OCI-M2 (cell line): Measurements from ENCODE around the gene USF3.

Source experiments
- DNase-seq: peaks from one replicate; lab custom pipeline; 2025; ENCODE audit not compliant: unreplicated experiment; lab: John Stamatoyannopoulos, UW

The USF3 gene

DNA sequence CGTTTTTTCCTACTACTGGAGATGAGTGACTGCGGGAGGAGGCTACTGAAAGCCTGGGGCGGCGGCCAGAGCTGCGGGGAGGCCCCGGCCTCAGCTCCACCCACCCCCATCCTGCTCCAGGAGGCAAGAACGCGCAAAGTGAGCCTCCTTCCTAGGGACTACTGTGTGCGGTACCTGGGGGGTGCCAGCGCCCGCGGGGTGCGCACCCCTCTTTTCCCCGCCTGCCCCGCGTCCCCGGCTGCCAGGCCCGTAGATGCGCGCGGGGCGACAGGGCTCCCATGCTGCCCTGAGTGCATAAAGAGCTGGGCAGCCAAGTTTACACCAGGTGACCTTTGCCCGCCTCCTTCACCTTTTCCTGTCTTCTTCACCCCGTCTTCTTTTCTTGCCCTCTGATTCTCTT, 2.5 kb upstream of the USF3 start:
- DNase-seq: no peak

DNA sequence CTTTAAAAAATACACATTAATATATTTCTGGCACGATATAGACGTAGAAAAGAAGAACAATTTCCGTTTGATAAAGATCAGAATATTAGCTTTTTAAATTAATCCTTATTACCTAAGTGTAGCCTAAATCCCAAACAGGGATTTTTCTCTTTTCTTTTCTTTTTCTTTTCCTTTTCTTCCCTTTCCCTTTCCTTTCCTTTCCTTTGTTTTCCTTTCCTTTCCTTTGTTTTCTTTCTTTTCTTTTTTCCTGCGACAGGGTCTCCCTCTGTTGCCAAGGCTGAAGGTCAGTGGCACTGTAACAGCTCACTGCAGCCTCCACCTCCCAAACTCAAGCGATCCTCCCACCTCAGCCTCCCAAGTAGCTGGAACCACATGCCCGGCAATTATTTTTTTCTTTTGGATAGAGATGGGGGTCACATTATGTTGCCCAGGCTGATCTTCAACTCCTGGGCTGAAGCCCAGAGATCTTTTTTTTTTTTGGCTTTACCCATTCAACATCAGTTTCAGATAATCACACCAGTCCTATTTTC, 1.8 kb upstream of the USF3 start:
- no peak for DNase-seq

DNA sequence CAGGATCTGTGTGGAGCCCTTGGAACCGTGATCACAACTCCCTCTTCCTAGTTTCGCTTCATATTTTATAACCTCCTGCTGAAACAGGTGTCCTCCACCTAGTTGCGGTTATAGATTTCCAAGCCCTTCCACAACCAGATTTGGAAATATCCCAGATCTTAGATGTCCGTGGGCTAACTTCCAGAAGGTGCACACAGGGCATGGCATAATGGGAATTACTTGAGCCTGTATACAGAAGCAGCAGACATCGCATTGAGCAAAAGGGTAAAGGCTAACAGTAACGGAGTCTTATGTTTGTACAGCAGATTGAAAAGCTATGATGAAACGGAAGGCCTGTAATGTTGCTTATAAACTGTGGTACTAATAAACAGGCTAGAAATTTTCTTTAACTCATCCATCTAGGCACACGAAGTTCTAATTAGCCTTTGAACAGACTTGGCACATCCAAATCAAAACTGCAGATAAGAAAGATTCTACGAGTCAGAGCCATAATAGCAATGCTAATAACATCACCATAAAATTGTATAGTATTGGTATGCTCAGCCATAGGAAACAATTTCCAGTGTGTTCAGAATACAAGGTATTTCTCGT, 1.2 kb upstream of the USF3 start:
- no peak for DNase-seq

DNA sequence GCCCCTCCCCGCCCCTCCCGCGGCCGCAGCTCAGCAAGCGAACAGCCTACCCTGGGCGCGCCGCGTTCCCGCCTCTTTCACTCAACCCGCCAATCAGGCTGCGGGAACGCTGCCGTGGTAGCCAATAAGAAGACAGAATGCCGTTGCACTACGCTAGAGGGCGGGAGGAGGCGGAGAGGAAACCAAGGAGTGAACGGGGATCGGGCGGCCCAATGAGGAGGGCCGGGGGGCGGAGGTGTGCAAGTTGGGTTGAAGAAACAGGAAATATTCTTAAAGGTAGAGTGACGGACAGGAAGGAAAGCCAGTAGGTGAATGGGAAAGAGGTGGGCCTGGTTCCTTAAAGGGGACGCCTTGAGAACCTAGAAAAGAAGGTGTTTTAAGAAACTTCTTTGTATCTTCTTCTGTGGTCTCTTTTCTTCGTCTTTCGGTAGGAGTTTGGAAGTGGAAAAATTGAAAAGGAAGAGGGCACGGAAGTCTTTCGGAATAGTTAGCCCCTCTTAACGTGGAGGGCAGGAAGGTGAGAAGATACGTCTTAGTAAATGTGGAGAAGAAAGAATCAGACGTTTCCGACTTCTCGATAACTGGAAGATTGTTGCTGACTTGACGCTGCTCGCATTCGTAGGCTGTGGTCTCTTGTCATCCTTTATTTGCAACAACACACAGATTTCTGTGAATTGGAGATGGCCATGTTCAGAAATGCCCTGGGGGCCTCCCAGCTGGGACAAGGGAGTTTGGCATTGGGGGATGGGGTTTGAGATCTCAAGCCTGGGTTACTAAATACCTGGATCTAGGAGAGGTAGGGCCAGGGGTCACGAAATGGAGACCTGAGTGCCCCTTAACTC, 437 bp upstream of the USF3 start:
- DNase-seq: peak; percentile 82

DNA sequence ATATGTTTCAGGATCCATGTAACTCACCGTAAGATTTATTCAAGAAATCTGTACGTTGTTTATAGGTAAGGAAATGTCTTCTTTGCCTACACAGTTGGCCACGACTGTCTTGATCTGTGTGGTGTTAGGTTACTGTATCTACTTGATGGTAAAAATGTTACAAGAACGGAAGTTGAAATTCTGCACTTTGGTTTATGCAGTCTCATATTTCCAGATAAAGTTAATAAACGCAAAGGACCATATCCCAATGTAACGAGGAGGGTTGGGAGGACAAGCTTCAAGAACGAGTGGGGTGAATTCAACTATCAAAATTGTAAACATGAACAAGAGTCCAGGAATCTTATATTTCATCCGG, 1.0 kb downstream of the USF3 start:
- DNase-seq: no peak

DNA sequence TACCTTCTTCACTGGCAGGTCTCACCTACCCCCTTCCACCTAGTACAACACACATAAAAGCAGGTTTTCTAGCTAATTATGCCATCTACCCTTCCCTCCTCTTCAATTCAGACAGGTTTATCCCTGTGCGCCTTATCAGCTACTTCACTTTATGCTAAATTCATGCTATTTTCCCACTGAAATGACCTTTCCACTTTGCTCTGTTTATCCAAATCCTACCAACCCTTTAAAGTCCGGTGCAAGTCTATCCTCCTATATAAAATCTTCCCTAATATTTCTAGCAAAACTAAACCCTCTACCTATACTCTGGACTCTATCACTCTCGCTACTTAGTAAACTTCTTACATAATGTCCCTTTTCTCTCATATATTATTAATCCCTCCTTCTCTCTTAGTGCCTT, 6.0 kb downstream of the USF3 start:
- no peak for DNase-seq

DNA sequence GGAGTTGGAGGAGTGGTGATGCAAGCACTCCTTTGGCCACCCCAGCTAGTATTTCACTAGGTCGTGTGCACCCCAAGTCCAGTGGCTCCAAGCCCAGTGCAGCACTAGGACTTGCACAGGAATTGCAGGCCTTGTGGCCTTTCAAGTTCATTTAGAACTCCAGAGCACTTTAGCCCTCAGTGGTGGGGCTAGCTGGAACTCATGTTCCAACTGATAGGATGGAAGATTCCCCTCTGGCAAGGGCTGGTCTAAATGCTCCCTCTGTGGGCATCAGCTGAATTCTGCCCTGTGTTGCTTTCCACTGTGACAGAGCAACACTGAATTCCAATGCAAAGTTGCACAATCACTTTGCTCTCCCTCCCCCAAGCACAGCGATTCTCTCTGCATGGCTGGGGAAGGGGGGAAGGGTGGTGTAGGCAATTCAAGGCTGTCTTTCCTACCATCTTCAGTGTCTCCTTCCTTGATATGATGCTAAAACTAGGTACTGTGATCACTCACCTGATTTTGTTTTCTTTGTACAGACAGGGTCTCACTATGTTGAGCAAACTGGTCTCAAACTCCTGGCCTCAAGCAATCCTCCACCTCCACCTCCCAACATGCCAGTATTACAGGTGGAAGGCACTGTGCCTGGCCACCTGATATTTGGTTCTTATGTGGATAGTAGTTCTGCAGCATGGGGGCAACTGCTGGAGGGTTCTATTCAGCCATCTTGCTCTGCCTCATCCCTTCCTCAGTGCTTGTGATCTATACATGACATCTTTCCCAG, 10.3 kb downstream of the USF3 start:
- no peak for DNase-seq

DNA sequence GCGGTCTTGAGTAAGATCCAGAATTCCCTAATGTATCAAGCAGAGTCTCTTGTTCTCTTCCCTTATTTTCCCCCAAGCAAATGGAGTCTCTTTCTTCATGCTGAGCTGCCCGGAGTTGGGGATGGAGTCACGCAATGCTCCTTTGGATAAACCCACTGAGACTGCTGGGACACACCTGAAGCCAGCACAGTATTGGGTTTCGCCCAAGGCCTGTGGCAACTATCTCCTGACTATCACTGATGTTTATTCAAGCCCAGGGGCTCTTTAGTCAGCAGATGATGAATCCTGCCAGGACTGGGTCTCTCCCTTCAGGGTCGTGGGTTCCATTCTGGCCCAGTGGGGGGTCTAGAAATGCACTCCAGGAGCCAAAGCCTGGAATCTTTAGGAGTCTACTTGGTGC, 11.3 kb downstream of the USF3 start:
- DNase-seq: no peak

DNA sequence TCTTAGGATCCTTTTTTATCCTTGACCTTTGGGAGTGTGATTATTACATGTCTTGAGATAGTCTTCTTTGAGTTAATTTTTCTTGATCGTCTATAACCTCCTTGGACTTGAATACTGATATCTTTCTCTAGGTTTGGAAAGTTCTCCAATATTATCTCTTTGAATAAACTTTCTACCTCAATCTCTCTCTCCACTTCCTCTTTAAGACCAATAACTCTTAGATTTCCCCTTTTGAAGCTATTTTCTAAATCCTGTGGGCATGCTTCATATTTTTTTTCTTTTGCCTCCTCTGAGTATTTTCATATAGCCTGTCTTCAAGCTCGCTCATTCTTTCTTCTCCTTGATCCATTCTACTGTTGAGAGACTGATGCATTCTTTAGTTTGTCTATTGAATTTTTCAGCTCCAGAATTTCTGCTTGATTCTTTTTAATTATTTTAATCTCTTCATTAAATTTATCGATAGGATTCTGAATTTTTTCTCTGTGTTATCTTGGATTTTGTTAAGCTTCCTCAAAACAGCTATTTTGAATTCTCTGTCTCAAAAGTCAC, 12.1 kb downstream of the USF3 start:
- no peak for DNase-seq

DNA sequence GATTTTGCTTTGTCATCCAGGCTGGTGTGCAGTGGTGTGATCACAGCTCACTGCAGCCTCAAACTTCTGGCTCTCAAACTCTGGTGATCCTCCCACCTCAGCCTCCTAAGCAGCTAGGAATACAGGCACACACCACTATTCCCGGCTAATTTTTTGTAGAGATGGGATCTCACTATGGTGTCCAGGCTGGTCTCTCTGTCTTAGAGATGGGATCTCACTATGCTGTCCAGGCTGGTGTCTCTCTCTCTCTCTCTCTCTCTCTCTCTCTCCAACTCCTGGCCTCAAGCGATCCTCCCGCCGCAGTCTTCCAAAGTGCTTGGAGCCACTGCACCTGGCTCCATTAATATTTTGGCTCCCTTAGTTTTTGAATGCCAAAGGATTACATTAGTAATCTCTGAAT, 17.7 kb downstream of the USF3 start:
- DNase-seq: no peak

DNA sequence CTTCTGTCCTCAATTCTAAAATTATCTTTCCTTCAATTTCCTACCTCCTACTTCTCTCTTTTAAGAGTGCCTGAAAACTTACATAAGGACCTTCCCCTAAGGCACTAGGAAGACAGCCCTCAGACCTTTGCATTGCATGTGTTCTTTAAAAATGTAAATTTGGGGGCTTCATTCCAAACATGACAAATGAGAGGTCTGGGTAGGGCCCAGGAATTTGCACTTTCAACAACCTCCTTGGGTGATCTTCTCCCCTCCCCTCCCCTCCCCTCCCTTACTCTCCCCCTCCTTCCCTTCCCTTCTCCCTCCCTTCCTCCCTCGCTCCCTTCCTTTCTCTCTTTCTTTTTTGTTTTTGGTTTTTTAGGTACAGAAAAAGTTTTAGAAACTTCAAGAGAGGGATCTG, 18.7 kb downstream of the USF3 start:
- no peak for DNase-seq

DNA sequence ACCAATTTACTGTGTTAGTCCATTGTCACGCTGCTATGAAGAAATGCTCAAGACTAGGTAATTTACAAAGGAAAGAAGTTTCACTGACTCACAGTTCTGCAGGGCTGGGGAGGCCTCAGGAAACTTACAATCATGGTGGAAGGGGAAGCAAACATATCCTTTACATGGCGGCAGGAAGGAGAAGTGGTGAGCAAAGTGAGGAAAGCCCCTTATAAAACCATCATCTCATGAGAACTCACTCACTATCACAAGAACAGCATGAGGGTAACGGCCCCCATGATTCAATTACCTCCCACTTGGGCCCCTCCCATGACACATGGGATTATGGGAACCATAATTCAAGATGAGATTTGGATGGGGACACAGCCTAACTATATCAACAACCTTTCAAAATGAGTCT, 20.2 kb downstream of the USF3 start:
- DNase-seq: no peak

DNA sequence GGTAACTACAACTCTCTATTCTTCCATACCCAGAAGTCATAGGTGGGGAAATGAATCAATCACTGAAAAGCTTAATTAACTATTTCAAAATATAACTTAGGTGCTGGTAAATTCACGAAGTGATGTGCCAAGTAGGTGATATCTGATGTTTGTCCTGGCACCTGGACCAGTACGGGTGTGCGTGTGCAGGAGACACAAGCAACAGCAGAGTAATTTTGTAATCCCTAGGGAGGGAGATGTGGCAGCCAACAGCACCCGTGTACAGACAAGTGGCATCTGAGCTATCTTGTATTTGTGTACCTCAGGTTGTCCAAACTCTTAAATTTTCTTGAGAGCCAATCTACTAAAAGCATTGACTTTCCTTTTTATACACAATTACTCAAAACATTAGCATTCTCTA, 22.8 kb downstream of the USF3 start:
- DNase-seq: no peak

DNA sequence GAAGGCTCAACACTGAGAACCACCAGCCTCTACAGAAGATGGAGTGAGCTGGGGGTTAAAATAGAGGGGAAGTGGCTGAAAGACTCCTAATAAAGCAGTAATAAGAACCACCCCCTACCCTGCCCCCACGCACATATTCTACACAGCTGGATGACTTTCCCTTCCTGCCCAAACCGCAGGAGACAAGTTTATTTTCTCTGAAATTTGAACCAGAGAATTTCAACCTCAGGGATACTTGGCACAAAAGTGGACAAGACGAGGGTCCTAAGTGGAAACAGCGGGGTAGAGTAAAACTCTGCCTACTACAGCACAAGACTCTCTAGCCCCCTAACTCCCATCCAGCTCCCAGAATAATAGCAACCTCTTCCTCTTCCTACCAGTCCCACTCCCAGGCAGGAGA, 28.4 kb downstream of the USF3 start:
- no peak for DNase-seq

DNA sequence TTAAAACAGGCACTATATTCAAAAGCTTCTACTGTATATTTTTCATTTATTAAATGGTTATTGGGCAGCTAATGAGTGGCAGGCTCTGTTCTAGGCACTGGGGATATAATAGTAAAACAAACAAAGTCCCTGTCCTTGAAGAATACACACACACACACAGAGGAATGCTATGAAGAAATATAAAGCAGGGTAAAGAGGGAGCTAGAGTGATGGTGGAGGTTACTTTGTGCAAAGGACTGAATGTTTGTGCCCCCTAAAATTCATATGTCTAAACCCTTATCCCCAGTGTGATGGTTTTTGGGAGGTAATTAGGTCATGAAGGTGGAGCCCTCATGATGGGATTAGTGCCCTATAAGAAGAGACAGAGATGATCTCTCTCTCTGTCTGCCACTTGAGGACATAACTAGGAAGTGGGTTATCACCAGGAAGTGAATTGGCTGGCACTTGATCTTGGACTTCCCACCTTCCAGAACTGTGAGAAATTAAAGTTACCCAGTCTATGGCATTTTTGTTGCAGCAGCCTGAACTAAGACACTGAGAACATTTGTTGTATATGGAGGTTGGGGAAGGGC, 31.8 kb downstream of the USF3 start:
- DNase-seq: no peak

DNA sequence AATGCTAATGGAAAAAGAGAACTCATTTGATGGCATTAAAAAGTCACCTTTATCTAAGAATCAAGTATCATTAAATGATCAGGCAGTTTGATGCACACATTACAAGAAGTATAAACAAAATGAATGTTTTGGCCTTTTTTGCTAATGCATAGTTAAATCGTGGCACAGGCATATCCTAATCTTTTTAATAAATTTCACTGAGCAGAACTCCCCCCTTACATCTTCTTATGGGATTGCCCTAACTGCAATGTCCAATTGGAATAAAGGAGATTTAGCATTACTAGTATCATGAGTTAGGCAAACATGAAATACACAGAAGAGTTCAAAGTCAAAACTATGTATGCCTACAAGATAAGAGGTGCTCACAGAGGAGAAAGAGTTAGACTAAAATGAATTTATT, 32.7 kb downstream of the USF3 start:
- DNase-seq: no peak

DNA sequence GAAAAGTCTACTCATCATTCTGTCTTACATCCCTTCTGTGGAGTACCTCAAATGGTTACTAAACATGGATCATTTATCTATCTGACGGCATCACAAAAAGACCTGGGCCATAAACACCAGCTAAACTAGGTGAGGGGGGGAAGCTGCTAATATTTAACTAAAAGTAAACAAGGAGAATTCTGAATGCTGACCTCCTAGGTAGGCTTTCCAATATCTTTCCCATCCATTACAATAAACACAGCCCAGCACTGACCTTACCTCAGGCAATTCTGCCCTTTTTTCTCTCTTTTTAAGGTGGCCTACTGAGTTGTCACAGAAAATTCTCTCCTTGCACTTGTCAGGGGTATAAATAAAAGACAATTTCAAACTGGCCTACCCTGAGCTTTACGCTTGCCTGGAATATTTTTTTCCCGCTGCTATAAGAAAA, 33.1 kb downstream of the USF3 start:
- DNase-seq: no peak

DNA sequence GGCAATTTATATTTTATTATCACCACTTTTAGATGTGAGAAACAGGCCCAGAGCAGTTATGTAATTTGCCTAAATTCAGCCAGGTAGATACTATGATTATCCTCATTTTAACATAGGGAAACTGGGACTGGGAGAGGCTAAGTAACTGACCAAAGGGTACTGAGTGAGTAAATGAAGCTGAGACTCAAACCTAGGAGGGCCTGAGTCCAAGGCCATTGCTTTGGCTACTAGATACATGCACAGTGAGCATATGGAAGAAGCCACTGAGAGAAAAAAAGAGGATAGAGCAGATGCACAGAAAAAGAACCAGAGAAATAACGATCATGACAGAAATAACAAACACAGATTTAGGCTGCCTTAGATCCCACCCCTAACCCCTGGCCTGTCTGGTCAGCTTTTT, 33.6 kb downstream of the USF3 start:
- no peak for DNase-seq

DNA sequence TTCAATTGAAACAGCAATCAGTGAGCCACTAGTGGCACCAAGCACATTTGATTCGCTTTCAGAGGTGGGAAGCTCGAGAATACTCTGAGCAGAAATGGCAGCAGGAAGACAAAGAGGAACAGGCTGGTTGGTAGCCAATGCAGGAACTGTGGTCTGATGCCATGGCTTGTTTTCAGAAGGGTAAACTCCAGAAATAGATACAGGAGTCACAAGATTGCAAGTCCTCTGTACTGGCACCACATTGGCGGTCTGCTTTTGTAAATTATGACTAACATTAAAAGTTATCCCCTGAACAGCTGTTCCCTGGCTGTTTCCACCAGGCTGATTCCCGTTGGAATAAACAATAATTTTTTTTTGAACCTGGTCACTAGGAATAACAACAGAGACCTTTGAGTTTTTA, 35.5 kb downstream of the USF3 start:
- DNase-seq: no peak

DNA sequence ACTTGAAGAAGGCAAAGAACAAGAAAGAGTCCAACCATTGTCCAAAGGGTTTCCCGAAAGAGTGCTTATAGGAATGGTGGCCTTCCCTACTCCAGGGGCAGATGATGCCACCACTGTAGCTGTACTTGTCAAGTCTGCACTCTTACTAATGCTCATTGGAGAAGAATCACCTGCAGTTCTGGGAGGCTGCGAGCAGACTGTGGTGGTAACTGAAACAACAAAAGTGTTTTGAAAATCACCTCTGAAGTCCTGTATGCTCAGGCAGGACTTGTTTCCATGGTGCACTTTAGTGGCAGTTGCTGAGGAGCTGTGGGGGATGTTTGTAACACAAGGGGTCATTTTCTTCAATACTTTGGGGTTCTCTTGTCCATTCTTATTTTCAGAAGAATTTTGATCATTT, 36.0 kb downstream of the USF3 start:
- no peak for DNase-seq

DNA sequence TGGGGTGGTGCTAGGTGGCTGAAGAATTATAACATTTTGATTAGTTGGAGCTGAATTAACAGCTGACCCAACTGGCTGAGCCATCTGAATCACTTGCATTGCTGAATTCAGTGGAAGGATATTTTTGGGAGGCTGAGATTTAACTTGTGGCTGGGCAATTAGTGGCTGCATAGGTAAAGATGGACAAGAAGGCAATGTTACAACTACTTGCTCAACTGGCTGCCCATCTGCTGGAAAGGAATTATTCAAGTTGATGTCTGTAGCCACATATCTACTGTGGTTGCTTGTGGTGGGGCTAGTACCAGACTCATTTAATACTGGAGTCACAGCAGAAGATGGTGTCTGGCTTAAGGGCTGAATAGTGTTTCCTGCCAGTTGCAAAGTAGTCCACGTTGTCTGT, 36.4 kb downstream of the USF3 start:
- no peak for DNase-seq
